ENCODE measurements around the gene FADS2. TPM values are rescaled to one million over a fixed set of nuclear protein-coding genes. Genes with fewer than 3 reads are reported as not detected.

FADS2 gene
- total RNA-seq, 2 experiments from 2014 or later: 0.08 to 0.33 TPM

GRCh38 chr11:61889831-61890230 lies 61.7 kb downstream of the FADS2 start:
- ChIA-PET CTCF (interaction anchor here (1.9 kb wide), 1 partner anchor 9 kb away, joined by 7 read pairs; no protein-coding TSS in a partner anchor), POLR2A (no interaction called here)
- intact Hi-C loops (cut with DNase I, micrococcal nuclease): no loop called here
- Histone ChIP-seq H3K27ac (ENCODE audit: low read depth in 1 of 2, low read length in 2 of 2) (no peak overlapping the region), H3K4me1 (ENCODE audit: insufficient read depth, low read length) (peaks cover 22% of the 10 kb centered on the region), H3K4me3 (ENCODE audit: low read length) (no peak overlapping the region), H3K9me3 (ENCODE audit: control insufficient read depth in 1 of 2, insufficient read depth in 1 of 2, low read length in 2 of 2) (no peaks in the 10 kb centered on the region), H3K36me3 (ENCODE audit: insufficient read depth, low read length) (no peaks in the 10 kb centered on the region), H3K27me3 (ENCODE audit: control insufficient read depth in 1 of 2, insufficient read depth in 2 of 2, low read length in 2 of 2) (peaks cover 0 to 3% of the 10 kb centered on the region in 2 experiments)
- no peaks in the 10 kb centered on the region for H3K27me3 Mint-ChIP-seq
- DNase-seq: no peak
- TF ChIP-seq CTCF (IDR thresholded peaks at IDR 0.05): no peak
- no peak overlapping the region for H3K27ac Mint-ChIP-seq
- ATAC-seq (ENCODE audit: poor library complexity): no peak
- peaks cover 9% of the 10 kb centered on the region for H3K4me1 Mint-ChIP-seq (ENCODE audit: low read depth)
- H3K4me3 Mint-ChIP-seq: peak overlapping the region; percentile 60
- no peaks in the 10 kb centered on the region for H3K36me3 Mint-ChIP-seq (ENCODE audit: low read depth)
- H3K9me3 Mint-ChIP-seq: no peaks in the 10 kb centered on the region

- H3K36me3 ChIP-seq (ENCODE audit: insufficient read depth, low read length): no peaks in the 10 kb centered on the region
- no peak for TF ChIP-seq CTCF (IDR thresholded peaks at IDR 0.05)
- no peak overlapping the region for H3K27ac ChIP-seq (ENCODE audit: low read depth in 1 of 2, low read length in 2 of 2)
- H3K27me3 ChIP-seq (ENCODE audit: control insufficient read depth in 1 of 2, insufficient read depth in 2 of 2, low read length in 2 of 2): peaks cover 0 to 3% of the 10 kb centered on the region in 2 experiments
- H3K4me1 ChIP-seq (ENCODE audit: insufficient read depth, low read length): peaks cover 22% of the 10 kb centered on the region
- H3K4me3 Mint-ChIP-seq: peak overlapping the region; percentile 87
- H3K9me3 Mint-ChIP-seq: no peaks in the 10 kb centered on the region
- H3K27me3 Mint-ChIP-seq: no peaks in the 10 kb centered on the region
- H3K9me3 ChIP-seq (ENCODE audit: control insufficient read depth in 1 of 2, insufficient read depth in 1 of 2, low read length in 2 of 2): no peaks in the 10 kb centered on the region
- intact Hi-C loops (cut with DNase I, micrococcal nuclease): no loop called here
- peaks cover 9% of the 10 kb centered on the region for H3K4me1 Mint-ChIP-seq (ENCODE audit: low read depth)
- no peaks in the 10 kb centered on the region for H3K36me3 Mint-ChIP-seq (ENCODE audit: low read depth)
- H3K4me3 ChIP-seq (ENCODE audit: low read length): peak overlapping the region; percentile 72
- POLR2A ChIA-PET: interaction anchor here (0.5 to 2.2 kb wide), 4 partner anchors 8 to 233 kb away, joined by 3 to 5 read pairs (median 4); partner anchors contain the start of gene INCENP
- CTCF ChIA-PET: interaction anchor here (1.0 to 2.9 kb wide), 4 partner anchors 8 to 218 kb away, joined by 3 to 13 read pairs (median 7); no protein-coding TSS in a partner anchor
- peak; percentile 46 for ATAC-seq (ENCODE audit: poor library complexity)
- no peak overlapping the region for H3K27ac Mint-ChIP-seq
- DNase-seq: peak in 11 of 14 experiments; percentile 11 to 69 (median 27)
These were observed 62.6 kb downstream of the FADS2 start for GRCh38 chr11:61890529-61891330.

GRCh38 chr11:61891331-61892084 lies 63.4 kb downstream of the FADS2 start, which contains the start of gene FADS3:
FADS3 (minus strand) TSS chr11:61891545; CDS start chr11:61891381, 164 bp downstream.
- intact Hi-C loops (cut with DNase I, micrococcal nuclease): loop anchor here in 1 of 2 experiments (2.0 kb wide), 1 partner anchor 93 kb away; no protein-coding TSS in a partner anchor
- POLR2A ChIA-PET: interaction anchor here (1.0 to 2.2 kb wide), 3 partner anchors 7 to 232 kb away, joined by 3 to 5 read pairs (median 3); partner anchors contain the start of genes FTH1 and INCENP

More at GRCh38 chr11:61891331-61892084, 63.4 kb downstream of the FADS2 start, which contains the start of gene FADS3:
- Mint-ChIP-seq H3K4me1 (ENCODE audit: low read depth) (peaks cover 9% of the 10 kb centered on the region), H3K27me3 (no peaks in the 10 kb centered on the region), H3K27ac (no peak within 1 kb of the TSS), H3K36me3 (ENCODE audit: low read depth) (no peaks in the 10 kb centered on the region), H3K9me3 (no peaks in the 10 kb centered on the region), H3K4me3 (peak within 1 kb of the TSS; percentile 87)
- CTCF ChIA-PET: interaction anchor here (1.0 to 2.9 kb wide), 4 partner anchors 7 to 217 kb away, joined by 3 to 13 read pairs (median 7); no protein-coding TSS in a partner anchor
- H3K9me3 ChIP-seq (ENCODE audit: control insufficient read depth in 1 of 2, insufficient read depth in 1 of 2, low read length in 2 of 2): no peaks in the 10 kb centered on the region
- ATAC-seq (ENCODE audit: poor library complexity) (peak; percentile 61), DNase-seq (peak; percentile 18 to 86 (median 52))
- H3K27ac ChIP-seq (ENCODE audit: low read depth in 1 of 2, low read length in 2 of 2): peak within 1 kb of the TSS in 1 of 2 donors; percentile 21
- H3K4me1 ChIP-seq (ENCODE audit: insufficient read depth, low read length): peaks cover 22% of the 10 kb centered on the region
- H3K4me3 ChIP-seq (ENCODE audit: low read length): peak within 1 kb of the TSS; percentile 72
- peaks cover 0 to 3% of the 10 kb centered on the region in 2 experiments for H3K27me3 ChIP-seq (ENCODE audit: control insufficient read depth in 1 of 2, insufficient read depth in 2 of 2, low read length in 2 of 2)
- no peaks in the 10 kb centered on the region for H3K36me3 ChIP-seq (ENCODE audit: insufficient read depth, low read length)
- no peak for TF ChIP-seq CTCF (IDR thresholded peaks at IDR 0.05)

Data from CD4-positive, alpha-beta T cell (primary cell).